GM13976 (cell line): ENCODE results near the gene TTLL11.

Source experiments
- DNase-seq: peaks from one replicate; pipeline ENCODE4 v3.0.0; 2012; ENCODE audit warnings: low spot score
- in situ Hi-C: fragments of 300-500 bp; cut with MboI; formaldehyde crosslinking; loops from one replicate; pipeline ENCODE4 v1.12.0; 2022; ENCODE audit warnings: low sequenced_read_pairs, mixed read lengths, inconsistent platforms; ENCODE audit not compliant: unreplicated experiment
- TF ChIP-seq, protein P1 (sequence below): IDR thresholded peaks from 2 replicates; pipeline ENCODE4 v1.5.1; 2012; ENCODE audit warnings: borderline replicate concordance, mild to moderate bottlenecking; ENCODE audit not compliant: insufficient read depth; ENCODE audit errors: extremely low read depth, missing control alignments, control extremely low read depth

Gene TTLL11

DNA sequence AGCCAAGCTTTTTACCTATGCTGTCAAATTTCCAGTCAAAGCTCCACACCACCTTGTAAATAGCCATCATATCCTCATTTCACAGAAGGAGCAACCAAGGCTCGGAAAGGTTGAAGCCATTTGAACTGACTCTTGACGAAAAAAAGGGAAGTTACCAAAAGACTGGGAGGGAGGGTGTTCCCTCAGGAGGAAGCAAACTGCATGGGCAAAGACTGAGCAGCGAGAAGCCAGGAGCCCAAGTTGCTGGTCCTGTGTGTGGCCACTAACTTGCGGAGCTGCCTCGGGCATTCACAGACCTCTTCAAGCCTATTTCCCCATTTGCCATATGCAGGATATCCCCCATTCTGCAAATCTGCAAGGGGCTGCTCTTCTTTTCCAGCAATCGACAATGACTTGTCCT, 37.4 kb downstream of the TTLL11 start:
- TF ChIP-seq, protein P1, sequence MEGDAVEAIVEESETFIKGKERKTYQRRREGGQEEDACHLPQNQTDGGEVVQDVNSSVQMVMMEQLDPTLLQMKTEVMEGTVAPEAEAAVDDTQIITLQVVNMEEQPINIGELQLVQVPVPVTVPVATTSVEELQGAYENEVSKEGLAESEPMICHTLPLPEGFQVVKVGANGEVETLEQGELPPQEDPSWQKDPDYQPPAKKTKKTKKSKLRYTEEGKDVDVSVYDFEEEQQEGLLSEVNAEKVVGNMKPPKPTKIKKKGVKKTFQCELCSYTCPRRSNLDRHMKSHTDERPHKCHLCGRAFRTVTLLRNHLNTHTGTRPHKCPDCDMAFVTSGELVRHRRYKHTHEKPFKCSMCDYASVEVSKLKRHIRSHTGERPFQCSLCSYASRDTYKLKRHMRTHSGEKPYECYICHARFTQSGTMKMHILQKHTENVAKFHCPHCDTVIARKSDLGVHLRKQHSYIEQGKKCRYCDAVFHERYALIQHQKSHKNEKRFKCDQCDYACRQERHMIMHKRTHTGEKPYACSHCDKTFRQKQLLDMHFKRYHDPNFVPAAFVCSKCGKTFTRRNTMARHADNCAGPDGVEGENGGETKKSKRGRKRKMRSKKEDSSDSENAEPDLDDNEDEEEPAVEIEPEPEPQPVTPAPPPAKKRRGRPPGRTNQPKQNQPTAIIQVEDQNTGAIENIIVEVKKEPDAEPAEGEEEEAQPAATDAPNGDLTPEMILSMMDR, result no peak
- DNase-seq, result no peak
- in situ Hi-C loops, result no loop called here

DNA sequence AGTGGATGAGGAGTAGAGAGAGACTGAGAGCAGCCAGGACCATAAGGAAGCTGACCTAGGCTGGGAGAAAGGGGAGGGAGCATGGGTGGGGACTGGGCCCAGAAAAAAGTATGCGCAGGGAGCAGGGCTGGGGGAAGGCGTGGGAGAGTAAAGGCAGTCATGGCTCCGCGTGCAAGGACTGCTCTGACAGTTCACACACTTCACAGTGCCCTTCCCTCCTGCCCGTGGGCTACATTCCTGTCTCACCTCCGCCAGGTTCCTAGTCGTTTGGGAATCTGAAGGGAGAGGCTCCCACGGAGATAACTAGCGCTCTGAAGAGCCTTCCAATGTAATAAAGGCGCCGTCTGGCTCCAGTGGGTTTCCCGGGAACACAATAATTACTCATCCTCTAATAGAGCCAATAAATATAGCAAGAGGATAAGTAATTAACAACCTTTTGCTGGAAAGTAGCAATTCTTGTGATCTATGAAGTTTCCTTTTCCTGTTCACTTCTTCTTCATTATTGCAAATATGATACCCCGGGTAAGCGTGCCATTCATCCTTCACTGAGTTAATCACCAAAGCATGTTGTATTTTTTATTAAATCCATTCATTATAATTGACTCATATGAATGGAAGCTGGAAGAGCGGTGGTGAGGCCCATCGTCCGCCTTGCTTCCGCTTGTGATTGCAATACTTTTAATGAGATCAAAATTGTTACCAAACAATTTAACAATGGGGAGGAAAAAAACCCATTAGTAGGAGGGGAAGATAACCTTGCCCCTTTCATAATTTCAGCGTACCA, 39.3 kb downstream of the TTLL11 start:
- no peak for DNase-seq
- TF ChIP-seq, protein P1, result no peak
- in situ Hi-C loops, result no loop called here

DNA sequence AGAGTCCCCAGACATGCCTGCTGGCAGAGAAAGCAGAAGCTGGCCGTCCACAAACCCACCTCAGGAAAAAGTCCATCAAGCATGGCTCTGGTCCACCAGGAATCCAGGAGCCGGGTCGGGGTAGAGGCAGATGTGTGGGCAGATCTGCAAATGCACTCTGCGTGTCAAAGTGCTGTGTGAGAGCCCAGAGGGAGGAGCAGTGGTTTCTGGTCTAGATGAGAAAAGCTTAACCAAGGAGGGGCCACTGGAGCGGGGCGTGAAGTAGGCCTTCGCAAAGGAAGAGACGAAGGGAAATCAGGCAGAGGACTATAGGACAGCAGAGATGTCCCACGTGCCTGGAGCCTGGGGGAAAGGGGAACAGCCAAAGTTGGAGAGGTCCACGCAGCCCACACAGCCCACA, 40.0 kb downstream of the TTLL11 start:
- in situ Hi-C loops, result no loop called here
- TF ChIP-seq, protein P1, result no peak
- DNase-seq, result no peak

DNA sequence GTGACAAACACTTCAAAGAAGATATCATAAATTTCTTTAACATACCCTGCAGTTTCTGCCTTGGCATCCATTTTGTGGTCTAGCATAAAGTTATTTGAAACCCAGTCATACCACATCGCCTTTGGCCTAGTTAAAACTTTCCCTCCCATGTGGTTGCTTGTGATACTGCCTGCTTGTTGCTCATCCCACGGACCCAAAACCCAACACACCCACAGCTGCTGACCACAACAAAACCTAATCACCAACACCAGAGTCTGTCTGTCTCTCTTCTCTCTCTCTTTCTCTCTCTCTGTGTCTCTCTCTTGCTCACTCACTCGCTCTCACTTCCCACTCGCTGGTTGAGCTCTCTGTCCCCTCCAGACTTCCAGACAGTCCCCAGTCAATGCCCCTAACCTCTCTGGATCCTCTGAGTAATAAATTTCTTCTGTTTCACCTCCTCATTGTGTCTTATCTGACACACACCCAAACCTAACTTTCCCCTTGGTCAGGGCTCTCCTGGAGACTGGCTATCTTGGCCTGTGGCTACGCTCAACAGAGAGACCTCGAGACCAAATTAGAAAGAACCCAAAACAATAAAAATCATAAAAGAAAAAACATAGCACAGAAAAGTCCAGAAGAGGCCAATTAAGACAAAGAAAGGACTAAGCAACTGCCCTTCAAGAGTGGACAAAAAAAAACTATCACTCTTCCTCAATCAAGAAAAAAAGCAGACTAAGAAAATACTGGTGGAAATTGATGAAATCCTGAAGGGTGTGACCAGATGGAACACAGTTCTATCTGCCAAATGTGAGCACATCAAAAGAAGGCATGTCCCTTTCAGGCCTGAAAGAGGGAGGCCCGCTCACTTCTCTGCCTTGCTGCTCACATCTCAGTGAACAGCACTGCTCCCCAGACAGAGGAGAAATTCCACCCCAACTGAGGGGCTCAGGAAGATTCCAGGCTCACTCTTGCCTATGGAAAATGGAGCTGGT, 41.5 kb downstream of the TTLL11 start:
- peak; percentile 34 for DNase-seq
- in situ Hi-C loops, result no loop called here
- TF ChIP-seq, protein P1, result no peak

DNA sequence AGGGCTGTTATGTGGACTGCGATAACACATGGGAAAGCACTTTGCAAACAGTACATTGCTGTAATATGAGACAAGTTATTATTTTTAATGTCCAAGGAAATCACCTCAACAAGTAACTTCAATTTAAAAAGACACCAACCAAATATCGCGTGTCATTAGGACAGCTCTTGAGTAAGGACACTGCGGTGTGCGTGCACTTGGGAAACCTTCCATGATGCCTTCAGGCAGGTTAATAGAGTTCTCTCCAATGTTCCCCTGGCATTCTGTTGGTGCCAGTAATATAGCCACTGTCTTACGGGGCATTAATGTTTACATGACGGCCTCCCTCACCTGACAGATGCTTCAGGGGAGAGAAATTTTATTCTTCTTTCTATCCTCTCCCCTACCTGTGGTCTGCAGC, 42.9 kb downstream of the TTLL11 start:
- in situ Hi-C loops, result no loop called here
- DNase-seq, result no peak
- TF ChIP-seq, protein P1, result no peak

DNA sequence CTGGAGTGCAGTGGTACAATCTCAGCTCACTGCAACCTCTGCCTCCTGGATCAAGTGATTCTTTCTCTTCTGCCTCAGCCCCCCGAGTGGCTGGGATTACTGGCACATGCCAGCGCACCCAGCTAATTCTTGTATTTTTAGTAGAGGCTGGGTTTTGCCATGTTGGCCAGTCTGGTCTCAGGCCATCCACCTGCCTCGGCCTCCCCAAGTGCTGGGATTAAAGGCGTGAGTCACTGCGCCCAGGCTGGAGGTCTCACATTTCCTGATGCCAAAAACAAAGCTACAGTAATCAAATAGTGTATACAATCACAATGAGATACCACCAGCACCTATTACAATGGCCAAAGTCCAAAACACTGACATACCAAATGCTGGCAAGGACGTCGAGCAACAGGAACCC, 51.1 kb downstream of the TTLL11 start:
- TF ChIP-seq, protein P1, result no peak
- DNase-seq, result no peak
- in situ Hi-C loops, result no loop called here
